BJ (cell line): ENCODE measurements around the gene PLCD4. TPM values are rescaled to one million over a fixed set of nuclear protein-coding genes. Genes with fewer than 3 reads are reported as not detected.

Experiments
- CTCF ChIA-PET: fragments of 350-600 bp; formaldehyde crosslinking; extraction: SDS; loops from one replicate; lab custom pipeline; 2021; ENCODE audit warnings: antibody characterized with exemption, inconsistent platforms; lab: Yijun Ruan, JAX
- POLR2A ChIA-PET: fragments of 300-600 bp; sonication (Branson Sonifier 250); formaldehyde crosslinking; extraction: SDS; loops from one replicate; lab custom pipeline; 2021; ENCODE audit warnings: antibody characterized with exemption; lab: Charles Lee
- DNase-seq: peaks from one replicate; pipeline ENCODE4 v3.0.0-alpha.2; 2011; ENCODE audit warnings: low read depth
- H3K27me3 ChIP-seq: 2 replicates; pipeline ENCODE4 v1.6.0; 2011; ENCODE audit warnings: low read length; ENCODE audit not compliant: control insufficient read depth, insufficient read depth
- H3K36me3 ChIP-seq: 2 replicates; pipeline ENCODE4 v1.5.1; 2011; ENCODE audit warnings: low read length; ENCODE audit not compliant: control insufficient read depth, insufficient read depth
- H3K4me3 ChIP-seq: 2 replicates; pipeline ENCODE4 v1.5.1; 2011; ENCODE audit warnings: low read depth, mild to moderate bottlenecking, control low read depth, low read length
- polyA plus RNA-seq: library from polyadenylated mRNA; depleted of rRNA; stranded (reverse); fragments of >200 nt; gene quantifications from 2 replicates; pipeline ENCODE4 v1.2.3, GENCODE V29; 2011
- TF ChIP-seq, protein P1 (sequence below): IDR thresholded peaks from 2 replicates; pipeline ENCODE4 v1.5.1; 2011; ENCODE audit warnings: low read depth, mild to moderate bottlenecking, control low read depth, inconsistent platforms, low read length, moderate library complexity; ENCODE audit not compliant: insufficient read depth

The PLCD4 gene
- polyA plus RNA-seq, 1 experiment, result 1.1 TPM

GRCh38 chr2:218570850-218571249 is 36.8 kb upstream of the PLCD4 start:
- Histone ChIP-seq H3K4me3 (peak overlapping the region; percentile 66), H3K36me3 (0 out of 2 replicates have a peak, but pooled peaks cover 1% of the 10 kb centered on the region), H3K27me3 (no peaks in the 10 kb centered on the region)
- no peak for DNase-seq
- ChIA-PET POLR2A (no interaction called here), CTCF (interaction anchor here (1.2 kb wide), 1 partner anchor 75 kb away, joined by 4 read pairs; no protein-coding TSS in a partner anchor)
- TF ChIP-seq, protein P1, sequence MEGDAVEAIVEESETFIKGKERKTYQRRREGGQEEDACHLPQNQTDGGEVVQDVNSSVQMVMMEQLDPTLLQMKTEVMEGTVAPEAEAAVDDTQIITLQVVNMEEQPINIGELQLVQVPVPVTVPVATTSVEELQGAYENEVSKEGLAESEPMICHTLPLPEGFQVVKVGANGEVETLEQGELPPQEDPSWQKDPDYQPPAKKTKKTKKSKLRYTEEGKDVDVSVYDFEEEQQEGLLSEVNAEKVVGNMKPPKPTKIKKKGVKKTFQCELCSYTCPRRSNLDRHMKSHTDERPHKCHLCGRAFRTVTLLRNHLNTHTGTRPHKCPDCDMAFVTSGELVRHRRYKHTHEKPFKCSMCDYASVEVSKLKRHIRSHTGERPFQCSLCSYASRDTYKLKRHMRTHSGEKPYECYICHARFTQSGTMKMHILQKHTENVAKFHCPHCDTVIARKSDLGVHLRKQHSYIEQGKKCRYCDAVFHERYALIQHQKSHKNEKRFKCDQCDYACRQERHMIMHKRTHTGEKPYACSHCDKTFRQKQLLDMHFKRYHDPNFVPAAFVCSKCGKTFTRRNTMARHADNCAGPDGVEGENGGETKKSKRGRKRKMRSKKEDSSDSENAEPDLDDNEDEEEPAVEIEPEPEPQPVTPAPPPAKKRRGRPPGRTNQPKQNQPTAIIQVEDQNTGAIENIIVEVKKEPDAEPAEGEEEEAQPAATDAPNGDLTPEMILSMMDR, result no peak

GRCh38 chr2:218576854-218577253 is 30.8 kb upstream of the PLCD4 start:
- CTCF ChIA-PET, result no interaction called here
- no peaks in the 10 kb centered on the region for H3K27me3 ChIP-seq
- POLR2A ChIA-PET, result no interaction called here
- no peak overlapping the region for H3K4me3 ChIP-seq
- no peak for DNase-seq
- H3K36me3 ChIP-seq, result peaks cover 1% of the 10 kb centered on the region; the same call in 1 of the 2 replicates
- TF ChIP-seq, protein P1, result no peak

GRCh38 chr2:218577482-218578220 is 30.0 kb upstream of the PLCD4 start:
- H3K36me3 ChIP-seq, result no peaks in the 10 kb centered on the region; the same call in 1 of the 2 replicates
- POLR2A ChIA-PET, result no interaction called here
- TF ChIP-seq, protein P1, result no peak

GRCh38 chr2:218578272-218578877 is 29.3 kb upstream of the PLCD4 start:
- Histone ChIP-seq H3K4me3 (no peak overlapping the region), H3K36me3 (no peaks in the 10 kb centered on the region; the same call in none of the 2 replicates), H3K27me3 (no peaks in the 10 kb centered on the region)
- ChIA-PET POLR2A (no interaction called here), CTCF (interaction anchor here (0.9 to 1.0 kb wide), 2 partner anchors 9 to 16 kb away, joined by 3 read pairs; no protein-coding TSS in a partner anchor)
- no peak for DNase-seq
- TF ChIP-seq, protein P1, result no peak

More at GRCh38 chr2:218577482-218578220, 30.0 kb upstream of the PLCD4 start:
- DNase-seq, result no peak
- H3K4me3 ChIP-seq, result no peak overlapping the region
- no peaks in the 10 kb centered on the region for H3K27me3 ChIP-seq
- CTCF ChIA-PET, result interaction anchor here (0.6 to 1.0 kb wide), 3 partner anchors 8 to 15 kb away, joined by 3 to 5 read pairs (median 3); no protein-coding TSS in a partner anchor

DNA sequence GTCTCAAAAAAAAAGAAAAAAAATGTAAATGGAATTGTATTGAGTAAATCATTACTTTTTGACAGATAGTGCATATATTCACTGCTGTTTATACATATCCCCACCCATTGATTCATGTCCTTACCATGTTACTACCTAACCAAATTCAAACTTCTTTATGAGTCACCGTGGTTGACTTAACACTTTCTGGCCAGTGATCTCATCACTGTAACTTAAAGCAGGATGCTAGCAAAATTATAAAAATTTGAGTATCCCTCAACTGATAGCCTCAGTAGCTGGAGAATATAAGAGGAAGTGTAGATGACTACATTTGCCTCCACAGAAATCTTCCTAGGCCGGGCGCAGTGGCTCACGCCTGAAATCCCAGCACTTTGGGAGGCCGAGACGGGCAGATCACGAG is 25.6 kb upstream of the PLCD4 start:
- POLR2A ChIA-PET, result no interaction called here

More for the DNA sequence above, 25.6 kb upstream of the PLCD4 start:
- H3K4me3 ChIP-seq, result no peak overlapping the region
- TF ChIP-seq, protein P1, result no peak
- peaks cover 4% of the 10 kb centered on the region for H3K36me3 ChIP-seq
- no peaks in the 10 kb centered on the region for H3K27me3 ChIP-seq
- no peak for DNase-seq
- CTCF ChIA-PET, result interaction anchor here (1.0 kb wide), 1 partner anchor 16 kb away, joined by 5 read pairs; no protein-coding TSS in a partner anchor
